ENCODE data around the gene TERB1. TPM values are rescaled to one million over a fixed set of nuclear protein-coding genes. Genes with fewer than 3 reads are reported as not detected.
"Not testable (repeated sequence)": the region's sequence is repeated elsewhere in the genome, so short reads cannot be mapped to it uniquely, and the experiment has no call there.

TERB1 gene
- total RNA-seq, 1 donor from 2014 or later = not detected

DNA sequence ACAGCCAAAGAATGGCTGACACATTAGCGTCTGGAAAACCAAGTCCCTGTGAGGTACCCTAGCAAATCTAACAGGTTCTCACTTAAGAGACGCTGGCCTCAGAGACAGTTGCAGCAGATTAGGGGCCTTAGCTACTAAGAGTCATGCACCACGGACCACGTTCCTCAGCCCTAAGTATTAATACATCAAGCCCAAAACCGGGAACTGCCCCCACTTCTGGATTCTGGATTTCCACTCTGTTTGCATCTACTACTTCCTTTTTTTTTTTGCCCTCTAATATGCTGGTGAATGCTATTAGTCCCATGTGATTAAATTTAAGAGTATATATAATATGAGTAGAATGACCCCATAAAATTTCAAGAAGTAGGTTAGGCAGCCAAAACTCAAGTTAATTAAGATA lies 775 bp upstream of the TERB1 start:
- Mint-ChIP-seq H3K4me1 (ENCODE audit: low read depth) (no peaks in the 10 kb centered on the region), H3K27me3 (no peaks in the 10 kb centered on the region), H3K4me3 (ENCODE audit: low read depth) (no peak overlapping the region), H3K36me3 (ENCODE audit: insufficient read depth) (peaks cover 26% of the 10 kb centered on the region), H3K9me3 (ENCODE audit: low read depth) (no peaks in the 10 kb centered on the region), H3K27ac (no peak overlapping the region)
- TF ChIP-seq, protein P1, sequence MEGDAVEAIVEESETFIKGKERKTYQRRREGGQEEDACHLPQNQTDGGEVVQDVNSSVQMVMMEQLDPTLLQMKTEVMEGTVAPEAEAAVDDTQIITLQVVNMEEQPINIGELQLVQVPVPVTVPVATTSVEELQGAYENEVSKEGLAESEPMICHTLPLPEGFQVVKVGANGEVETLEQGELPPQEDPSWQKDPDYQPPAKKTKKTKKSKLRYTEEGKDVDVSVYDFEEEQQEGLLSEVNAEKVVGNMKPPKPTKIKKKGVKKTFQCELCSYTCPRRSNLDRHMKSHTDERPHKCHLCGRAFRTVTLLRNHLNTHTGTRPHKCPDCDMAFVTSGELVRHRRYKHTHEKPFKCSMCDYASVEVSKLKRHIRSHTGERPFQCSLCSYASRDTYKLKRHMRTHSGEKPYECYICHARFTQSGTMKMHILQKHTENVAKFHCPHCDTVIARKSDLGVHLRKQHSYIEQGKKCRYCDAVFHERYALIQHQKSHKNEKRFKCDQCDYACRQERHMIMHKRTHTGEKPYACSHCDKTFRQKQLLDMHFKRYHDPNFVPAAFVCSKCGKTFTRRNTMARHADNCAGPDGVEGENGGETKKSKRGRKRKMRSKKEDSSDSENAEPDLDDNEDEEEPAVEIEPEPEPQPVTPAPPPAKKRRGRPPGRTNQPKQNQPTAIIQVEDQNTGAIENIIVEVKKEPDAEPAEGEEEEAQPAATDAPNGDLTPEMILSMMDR (IDR thresholded peaks at IDR 0.05; ENCODE audit: unreplicated experiment) = no peak
- no peak for DNase-seq (ENCODE audit: low spot score, unreplicated experiment)

DNA sequence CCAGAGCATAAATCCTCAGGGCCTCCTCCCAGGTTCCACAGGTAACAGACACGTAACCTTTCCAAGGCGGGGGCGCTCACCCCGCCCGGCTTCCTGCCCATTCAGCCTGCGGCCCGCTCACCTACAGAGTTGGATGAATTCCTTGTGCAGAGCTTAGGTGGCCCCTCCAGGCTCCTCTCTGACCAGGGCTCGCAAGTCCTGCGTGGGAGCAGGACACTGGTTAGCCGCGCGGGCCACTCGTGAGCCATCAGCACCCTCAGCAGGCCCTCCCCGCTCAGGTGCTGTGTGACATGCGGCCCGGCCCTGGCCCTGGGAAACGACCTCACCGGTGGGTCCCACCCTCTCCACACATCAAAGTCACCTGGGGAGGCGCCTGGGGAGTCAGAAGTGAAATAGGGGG lies 528 bp downstream of the TERB1 start:
- Mint-ChIP-seq H3K36me3 (ENCODE audit: insufficient read depth) (peaks cover 22% of the 10 kb centered on the region), H3K27me3 (no peaks in the 10 kb centered on the region), H3K27ac (no peak overlapping the region), H3K9me3 (ENCODE audit: low read depth) (no peaks in the 10 kb centered on the region), H3K4me3 (ENCODE audit: low read depth) (no peak overlapping the region), H3K4me1 (ENCODE audit: low read depth) (no peaks in the 10 kb centered on the region)
- TF ChIP-seq, protein P1 (IDR thresholded peaks at IDR 0.05; ENCODE audit: unreplicated experiment) = no peak
- no peak for DNase-seq (ENCODE audit: low spot score, unreplicated experiment)

DNA sequence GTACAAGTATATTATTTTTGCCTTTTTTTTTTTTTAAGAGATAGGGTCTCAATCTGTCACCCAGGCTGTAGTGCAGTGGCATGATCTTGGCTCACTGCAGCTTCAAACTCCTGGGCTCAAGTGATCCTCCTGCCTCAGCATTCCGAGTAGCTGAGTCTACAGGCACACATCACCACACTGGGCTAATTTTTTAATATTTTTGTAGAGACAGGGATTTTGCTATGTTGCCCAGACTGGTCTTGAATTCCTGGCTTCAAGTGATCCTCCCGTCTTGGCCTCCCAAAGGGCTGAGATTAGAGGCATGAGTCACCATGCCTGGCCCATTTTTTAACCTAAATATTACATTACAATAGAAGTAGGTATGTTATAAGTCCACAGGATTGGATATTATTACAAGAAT lies 3.2 kb downstream of the TERB1 start:
- no peak for DNase-seq (ENCODE audit: low spot score, unreplicated experiment)
- Mint-ChIP-seq H3K4me3 (ENCODE audit: low read depth) (no peak overlapping the region), H3K27me3 (no peaks in the 10 kb centered on the region), H3K36me3 (ENCODE audit: insufficient read depth) (peaks cover 8% of the 10 kb centered on the region), H3K4me1 (ENCODE audit: low read depth) (no peaks in the 10 kb centered on the region), H3K27ac (no peak overlapping the region), H3K9me3 (ENCODE audit: low read depth) (no peaks in the 10 kb centered on the region)
- TF ChIP-seq, protein P1 (IDR thresholded peaks at IDR 0.05; ENCODE audit: unreplicated experiment) = no peak

DNA sequence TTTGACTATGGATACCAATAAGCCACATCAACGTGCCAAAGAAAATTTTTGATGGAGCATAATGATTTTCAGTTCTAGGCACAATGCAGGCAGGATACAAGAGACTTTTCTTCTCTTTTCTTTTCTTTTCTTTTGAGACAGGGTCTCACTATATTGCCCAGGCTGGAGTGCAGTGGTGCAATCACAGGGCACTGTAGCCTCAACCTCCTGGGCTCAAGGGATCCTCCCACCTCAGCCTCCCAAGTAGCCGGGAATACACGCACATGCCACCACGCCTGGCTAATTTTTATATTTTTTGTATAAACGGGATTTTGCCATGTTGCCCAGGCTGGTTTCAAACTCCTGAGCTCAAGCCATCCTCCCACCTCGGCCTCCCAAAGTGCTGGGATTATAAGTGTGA lies 7.4 kb downstream of the TERB1 start:
- not testable (repeated sequence) for H3K4me3 Mint-ChIP-seq (ENCODE audit: low read depth); H3K27me3 Mint-ChIP-seq; H3K4me1 Mint-ChIP-seq (ENCODE audit: low read depth); H3K9me3 Mint-ChIP-seq (ENCODE audit: low read depth); H3K27ac Mint-ChIP-seq; H3K36me3 Mint-ChIP-seq (ENCODE audit: insufficient read depth); DNase-seq (ENCODE audit: low spot score, unreplicated experiment)

DNA sequence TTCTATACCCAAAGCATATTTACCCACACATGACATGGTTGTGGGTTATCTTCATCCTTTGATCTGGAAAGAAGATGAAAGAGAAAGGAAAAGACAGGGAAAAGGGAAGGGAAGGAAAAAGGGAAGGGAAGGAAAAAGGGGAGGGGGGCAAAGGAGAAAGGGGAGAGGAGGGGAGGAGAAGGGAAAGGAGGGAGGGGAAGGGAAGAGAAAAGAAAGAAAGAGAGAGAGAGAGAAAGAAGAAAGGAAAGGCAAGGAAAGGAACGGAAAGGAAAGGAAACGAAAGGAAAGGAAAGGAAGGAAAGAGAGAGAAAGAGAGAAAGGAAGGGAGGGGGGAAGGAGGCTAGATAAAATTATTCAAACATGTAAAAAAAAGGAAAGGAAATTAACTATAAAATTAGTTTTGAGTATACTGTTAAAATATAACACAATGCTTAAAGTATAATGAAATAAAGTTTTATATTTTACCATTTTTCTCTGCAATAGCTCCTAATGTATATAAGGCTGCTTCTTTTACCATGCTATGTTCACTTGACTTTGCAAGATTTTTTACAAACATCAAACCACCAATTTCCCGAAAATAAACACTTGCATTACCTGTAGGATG lies 11.2 kb downstream of the TERB1 start:
- Mint-ChIP-seq H3K9me3 (ENCODE audit: low read depth) (no peaks in the 10 kb centered on the region), H3K27ac (no peak overlapping the region), H3K27me3 (no peaks in the 10 kb centered on the region), H3K36me3 (ENCODE audit: insufficient read depth) (no peaks in the 10 kb centered on the region), H3K4me1 (ENCODE audit: low read depth) (no peaks in the 10 kb centered on the region), H3K4me3 (ENCODE audit: low read depth) (no peak overlapping the region)
- DNase-seq (ENCODE audit: low spot score, unreplicated experiment) = no peak
- TF ChIP-seq, protein P1 (IDR thresholded peaks at IDR 0.05; ENCODE audit: unreplicated experiment) = no peak

DNA sequence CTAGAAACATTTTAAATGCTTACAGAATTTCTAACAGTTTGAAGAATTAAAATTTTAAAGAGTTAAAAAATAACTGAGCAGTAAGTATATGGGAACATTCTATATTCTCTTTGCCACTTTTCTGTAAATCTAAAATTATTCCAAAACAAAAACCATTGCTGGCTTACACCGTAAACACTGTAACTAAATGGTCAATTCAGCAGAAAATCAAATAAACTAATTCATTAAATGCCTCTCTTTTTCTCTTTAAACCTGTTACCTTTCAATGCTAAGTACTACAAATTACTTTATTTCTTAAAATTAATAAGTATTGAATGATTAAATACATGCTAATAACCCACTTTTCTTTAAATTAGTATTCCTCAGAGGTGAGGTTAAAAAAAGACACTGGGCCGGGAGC lies 14.0 kb downstream of the TERB1 start:
- H3K36me3 Mint-ChIP-seq (ENCODE audit: insufficient read depth) = no peaks in the 10 kb centered on the region
- H3K9me3 Mint-ChIP-seq (ENCODE audit: low read depth) = no peaks in the 10 kb centered on the region
- TF ChIP-seq, protein P1 (IDR thresholded peaks at IDR 0.05; ENCODE audit: unreplicated experiment) = no peak
- no peak overlapping the region for H3K27ac Mint-ChIP-seq
- peaks cover 1% of the 10 kb centered on the region for H3K4me1 Mint-ChIP-seq (ENCODE audit: low read depth)
- H3K4me3 Mint-ChIP-seq (ENCODE audit: low read depth) = no peak overlapping the region
- H3K27me3 Mint-ChIP-seq = no peaks in the 10 kb centered on the region
- no peak for DNase-seq (ENCODE audit: low spot score, unreplicated experiment)
